IMR-90 (cell line): ENCODE measurements around the gene ZDHHC22. TPM values are rescaled to one million over a fixed set of nuclear protein-coding genes. Genes with fewer than 3 reads are reported as not detected.

Experiments used
- ATAC-seq: fragments of 200-7000 bp; cut with Tn5 transposase; 2 replicates; pipeline ENCODE4 v1.9.1; 2020; ENCODE audit warnings: low read depth, mild to moderate bottlenecking, moderate library complexity
- BruUV-seq: library from RNA; stranded (reverse); fragments of 400-500 nt; replicated peaks from 2 replicates; lab custom pipeline; 2021; lab: Mats Ljungman, UMichigan
- CTCF ChIA-PET: fragments of 300-600 bp; formaldehyde crosslinking; extraction: SDS; loops from one replicate; lab custom pipeline; 2021; ENCODE audit warnings: antibody characterized with exemption; lab: Yijun Ruan, JAX
- POLR2A ChIA-PET: fragments of 300-600 bp; sonication (Branson Sonifier 250); formaldehyde crosslinking; loops from one replicate; lab custom pipeline; 2022; ENCODE audit warnings: antibody characterized with exemption; ENCODE audit not compliant: unreplicated experiment; lab: Charles Lee
- DNase-seq: peaks from one replicate; pipeline ENCODE4 v3.0.0; 2013
- H2AFZ ChIP-seq: replicated peaks from 2 replicates; pipeline ENCODE3; 2013; ENCODE audit warnings: low read length, mild to moderate bottlenecking; ENCODE audit not compliant: poor library complexity
- H2AK5ac ChIP-seq: 2 replicates; pipeline ENCODE4 v1.6.1; 2013; ENCODE audit warnings: low read depth, low read length, inconsistent platforms
- H2AK9ac ChIP-seq: replicated peaks from 2 replicates; pipeline ENCODE3; 2013; ENCODE audit warnings: mild to moderate bottlenecking, low read depth, low read length, moderate library complexity; ENCODE audit not compliant: poor library complexity
- H2BK120ac ChIP-seq: 2 replicates; pipeline ENCODE4 v1.6.1; 2013; ENCODE audit warnings: low read depth, low read length, inconsistent platforms
- H2BK15ac ChIP-seq: 3 replicates; pipeline ENCODE4 v1.6.1; 2013; ENCODE audit warnings: low read depth, low read length, inconsistent platforms
- H2BK20ac ChIP-seq: 2 replicates; pipeline ENCODE4 v1.6.1; 2013; ENCODE audit warnings: low read depth, mild to moderate bottlenecking, inconsistent platforms, low read length, moderate library complexity
- H2BK5ac ChIP-seq: 2 replicates; pipeline ENCODE4 v1.6.1; 2013; ENCODE audit warnings: mild to moderate bottlenecking, low read depth, low read length, inconsistent platforms; ENCODE audit not compliant: poor library complexity, severe bottlenecking
- H3K14ac ChIP-seq: replicated peaks from 2 replicates; pipeline ENCODE4 v1.6.1; 2013; ENCODE audit warnings: low read depth, low read length, inconsistent platforms
- H3K18ac ChIP-seq: 2 replicates; pipeline ENCODE4 v1.6.1; 2013; ENCODE audit warnings: low read depth, low read length, control low read depth
- H3K23ac ChIP-seq: 2 replicates; pipeline ENCODE4 v1.6.1; 2013; ENCODE audit warnings: low read depth, low read length, inconsistent platforms
- H3K27ac ChIP-seq: 2 replicates; pipeline ENCODE4 v1.5.1; 2013; ENCODE audit warnings: mild to moderate bottlenecking, control low read depth, low read length; ENCODE audit not compliant: insufficient read depth
- H3K27me3 ChIP-seq: 2 replicates; pipeline ENCODE4 v1.6.1; 2013; ENCODE audit warnings: low read length; ENCODE audit not compliant: control insufficient read depth, insufficient read depth
- H3K36me3 ChIP-seq: 2 replicates; pipeline ENCODE4 v1.6.1; 2013; ENCODE audit warnings: low read length, mixed read lengths; ENCODE audit not compliant: control insufficient read depth, insufficient read depth
- H3K4ac ChIP-seq: 2 replicates; pipeline ENCODE4 v1.6.1; 2013; ENCODE audit warnings: low read depth, low read length, inconsistent platforms
- H3K4me1 ChIP-seq: 2 replicates; pipeline ENCODE4 v1.6.1; 2013; ENCODE audit warnings: low read length, mixed read lengths; ENCODE audit not compliant: control insufficient read depth, insufficient read depth
- H3K4me2 ChIP-seq: 2 replicates; pipeline ENCODE4 v1.6.1; 2013; ENCODE audit warnings: low read depth, mild to moderate bottlenecking, control low read depth, low read length, moderate library complexity
- H3K4me3 ChIP-seq: 2 replicates; pipeline ENCODE4 v1.5.1; 2013; ENCODE audit warnings: low read depth, mild to moderate bottlenecking, control low read depth, low read length, moderate library complexity; ENCODE audit not compliant: insufficient read depth
- H3K56ac ChIP-seq: 2 replicates; pipeline ENCODE4 v1.6.1; 2013; ENCODE audit warnings: low read length, inconsistent platforms; ENCODE audit not compliant: insufficient read depth; ENCODE audit errors: extremely low read depth
- H3K79me1 ChIP-seq, 2 experiments: 2 replicates each; pipeline ENCODE4 v1.6.1; 2013; ENCODE audit warnings: low read length in 2 of 2, inconsistent platforms in 1 of 2, low read depth in 1 of 2
- H3K9ac ChIP-seq: 2 replicates; pipeline ENCODE4 v1.6.1; 2013; ENCODE audit warnings: low read depth, low read length, control low read depth
- H3K9me1 ChIP-seq: 2 replicates; pipeline ENCODE4 v1.6.1; 2013; ENCODE audit warnings: low read length, inconsistent platforms; ENCODE audit not compliant: insufficient read depth
- H3K9me3 ChIP-seq: 2 replicates; pipeline ENCODE4 v1.6.1; 2013; ENCODE audit warnings: low read length; ENCODE audit not compliant: control insufficient read depth, insufficient read depth
- H4K20me1 ChIP-seq: 2 replicates; pipeline ENCODE4 v1.6.1; 2013; ENCODE audit warnings: low read length, inconsistent platforms; ENCODE audit not compliant: insufficient read depth
- H4K5ac ChIP-seq: 2 replicates; pipeline ENCODE4 v1.6.1; 2013; ENCODE audit warnings: mild to moderate bottlenecking, low read depth, low read length, control low read depth
- H4K8ac ChIP-seq, 2 experiments: 2 replicates each; pipeline ENCODE4 v1.6.1; 2013; ENCODE audit warnings: low read depth in 2 of 2, low read length in 2 of 2, control low read depth in 1 of 2, inconsistent platforms in 1 of 2
- H4K91ac ChIP-seq: 2 replicates; pipeline ENCODE4 v1.6.1; 2013; ENCODE audit warnings: low read depth, low read length, inconsistent platforms; ENCODE audit not compliant: insufficient read depth
- BHLHE40 ChIP-seq: fragments of 150-350 bp; IDR thresholded peaks from 2 replicates; pipeline ENCODE4 v1.6.1; 2016; ENCODE audit warnings: mild to moderate bottlenecking, low read depth, low read length
- CEBPB ChIP-seq: IDR thresholded peaks from 2 replicates; pipeline ENCODE4 v1.6.1; 2012; ENCODE audit warnings: low read depth, low read length, improper control_type of control experiment
- CHD1 ChIP-seq: IDR thresholded peaks from 2 replicates; pipeline ENCODE4 v1.6.1; 2012; ENCODE audit warnings: low read depth, low read length, improper control_type of control experiment
- CTCF ChIP-seq: conservative IDR thresholded peaks from 2 replicates; pipeline ENCODE4 v1.5.1; 2012; ENCODE audit warnings: mild to moderate bottlenecking, low read depth, low read length, improper control_type of control experiment
- FOS ChIP-seq: fragments of 150-350 bp; IDR thresholded peaks from 2 replicates; pipeline ENCODE4 v1.6.1; 2016; ENCODE audit warnings: low read depth, low read length
- MAFK ChIP-seq: IDR thresholded peaks from 2 replicates; pipeline ENCODE4 v1.6.1; 2012; ENCODE audit warnings: low read depth, low read length, improper control_type of control experiment
- MAZ ChIP-seq: IDR thresholded peaks from 2 replicates; pipeline ENCODE4 v1.6.1; 2012; ENCODE audit warnings: low read depth, mild to moderate bottlenecking, low read length, improper control_type of control experiment, moderate library complexity, borderline replicate concordance
- MXI1 ChIP-seq: IDR thresholded peaks from 2 replicates; pipeline ENCODE4 v1.6.1; 2012; ENCODE audit warnings: low read depth, mild to moderate bottlenecking, low read length, moderate library complexity, borderline replicate concordance
- POLR2A ChIP-seq: IDR thresholded peaks from 2 replicates; pipeline ENCODE4 v1.6.1; 2012; ENCODE audit warnings: mild to moderate bottlenecking, low read depth, low read length
- RCOR1 ChIP-seq: IDR thresholded peaks from 2 replicates; pipeline ENCODE4 v1.6.1; 2012; ENCODE audit warnings: mild to moderate bottlenecking, low read length, improper control_type of control experiment; ENCODE audit not compliant: insufficient replicate concordance
- RFX5 ChIP-seq: IDR thresholded peaks from 2 replicates; pipeline ENCODE4 v1.8.0; 2012; ENCODE audit warnings: low read depth, mild to moderate bottlenecking, low read length, moderate library complexity
- SMC3 ChIP-seq: fragments of 150-350 bp; IDR thresholded peaks from 2 replicates; pipeline ENCODE4 v1.6.1; 2016; ENCODE audit warnings: low read depth, mild to moderate bottlenecking, antibody characterized with exemption, low read length, moderate library complexity
- USF2 ChIP-seq: fragments of 150-350 bp; IDR thresholded peaks from 2 replicates; pipeline ENCODE4 v1.6.1; 2017; ENCODE audit warnings: mild to moderate bottlenecking, antibody characterized with exemption, low read length, low read depth
- WGBS, 2 experiments: methylation state at CpG; one replicate each; pipeline versions ENCODE4 v1.1.5 to v1.1.7; 2013; ENCODE audit warnings: missing lambda C conversion rate in 2 of 2; ENCODE audit not compliant: insufficient read length in 1 of 2; ENCODE audit errors: extremely low coverage in 2 of 2; 5-methylcytosine and 5-hydroxymethylcytosine counted together
- dilution Hi-C: fragments of 300-500 bp; cut with HindIII; formaldehyde crosslinking; loops from one replicate; pipeline ENCODE4 v1.14.3; 2018; ENCODE audit warnings: low sequenced_read_pairs; ENCODE audit not compliant: unreplicated experiment
- in situ Hi-C: fragments of 300-500 bp; cut with MboI; formaldehyde crosslinking; loops from 3 replicates; pipeline ENCODE4 v1.14.3; 2019; ENCODE audit warnings: low sequenced_read_pairs, inconsistent platforms, mixed read lengths
- intact Hi-C: fragments of 100-400 bp; cut with micrococcal nuclease; formaldehyde crosslinking; loops from 2 replicates; pipeline ENCODE4 v1.10.0; 2022
- polyA plus RNA-seq, 3 experiments: library from polyadenylated mRNA; depleted of rRNA; stranded (reverse); fragments of >200 nt; gene quantifications; 2 replicates each; pipeline ENCODE4 v1.2.3, GENCODE V29; 2012; ENCODE audit warnings: low replicate concordance in 1 of 3
- total RNA-seq: library from RNA; depleted of rRNA; stranded (reverse); fragments of >200 nt; gene quantifications from 2 replicates; pipeline ENCODE4 v1.2.3, GENCODE V29; 2012

ZDHHC22 gene
- total and polyA plus RNA-seq, 2 of the 4 experiments (the other 2 are of a cell fraction): not detected

- intact Hi-C loops: no loop called here
- no peak for TF ChIP-seq MAZ
- TF ChIP-seq CEBPB: no peak
- TF ChIP-seq SMC3: no peak
- TF ChIP-seq MAFK: no peak
- TF ChIP-seq BHLHE40: no peak
- no peak for TF ChIP-seq POLR2A
- no peak for TF ChIP-seq MXI1
- TF ChIP-seq USF2: no peak
- TF ChIP-seq CHD1: no peak
- no peak for TF ChIP-seq CTCF
- TF ChIP-seq FOS: no peak
- TF ChIP-seq RFX5: no peak
- no peak for TF ChIP-seq RCOR1
- WGBS, 2 experiments: 26% methylated on average over 3 of the region's 5 CpGs; no CpG with 5 or more reads in 1 of the 2 experiments
- no peak for ATAC-seq
- BruUV-seq: no TSS peak
- Histone ChIP-seq H3K9me3 (peaks cover 8% of the 10 kb centered on the region), H4K20me1 (no peaks in the 10 kb centered on the region), H3K4ac (no peak overlapping the region), H3K27ac (no peak overlapping the region), H2BK15ac (no peak overlapping the region), H2BK120ac (no peak overlapping the region), H2AK5ac (no peak overlapping the region), H3K79me1 (no peaks in the 10 kb centered on the region), H3K14ac (no peak overlapping the region), H4K5ac (no peak overlapping the region), H3K4me1 (no peaks in the 10 kb centered on the region), H3K27me3 (peaks cover 22% of the 10 kb centered on the region), H3K36me3 (no peaks in the 10 kb centered on the region), H4K91ac (no peak overlapping the region), H4K8ac (no peak overlapping the region), H2BK20ac (no peak overlapping the region), H3K9ac (no peak overlapping the region), H3K4me3 (no peak overlapping the region), H2AK9ac (no peak overlapping the region), H3K18ac (no peak overlapping the region), H2AFZ (no peak overlapping the region), H3K4me2 (no peak overlapping the region), H3K56ac (no peak overlapping the region), H3K9me1 (no peaks in the 10 kb centered on the region), H3K23ac (no peak overlapping the region), H2BK5ac (no peak overlapping the region)
- DNase-seq: no peak
- dilution Hi-C loops: loop anchor here (25.0 kb wide), 1 partner anchor 201 kb away; no protein-coding TSS in a partner anchor
- POLR2A ChIA-PET: no interaction called here
- CTCF ChIA-PET: interaction anchor here (1.6 to 1.7 kb wide), 2 partner anchors 213 to 215 kb away, joined by 3 to 5 read pairs; no protein-coding TSS in a partner anchor
- in situ Hi-C loops: no loop called here
Measured at GRCh38 chr14:77088219-77088618, 53.4 kb downstream of the ZDHHC22 start.
